AML-193 (cell line): ENCODE measurements around the gene MCEE.
A peak's percentile ranks its signal among the peaks of the same experiment; 100 is the strongest.
"Not testable (repeated sequence)": the region's sequence is repeated elsewhere in the genome, so short reads cannot be mapped to it uniquely, and the experiment has no call there.

ENCODE experiments used
- DNase-seq, 2 experiments: peaks; one replicate each; lab custom pipeline; 2025; lab: John Stamatoyannopoulos, UW

Gene MCEE

DNA sequence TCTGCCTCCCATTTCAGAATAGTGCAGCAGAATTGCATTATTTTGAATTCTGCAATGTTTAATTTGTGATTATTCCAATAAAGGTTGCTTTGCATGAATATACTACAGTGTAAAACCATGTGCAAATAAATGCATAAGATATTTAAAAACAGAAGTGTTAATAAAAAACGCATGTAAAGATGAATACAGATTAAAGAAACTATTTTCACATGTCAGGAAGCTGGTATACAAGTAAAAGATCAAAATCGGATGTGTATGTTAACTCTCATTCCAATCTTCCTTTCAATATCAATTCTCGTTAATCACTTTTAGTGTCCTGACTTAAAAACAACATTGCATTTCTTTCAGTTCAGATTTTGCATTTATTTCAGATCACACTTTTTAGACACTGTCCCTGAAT is 3.1 kb downstream of the MCEE start:
- DNase-seq, result no peak

DNA sequence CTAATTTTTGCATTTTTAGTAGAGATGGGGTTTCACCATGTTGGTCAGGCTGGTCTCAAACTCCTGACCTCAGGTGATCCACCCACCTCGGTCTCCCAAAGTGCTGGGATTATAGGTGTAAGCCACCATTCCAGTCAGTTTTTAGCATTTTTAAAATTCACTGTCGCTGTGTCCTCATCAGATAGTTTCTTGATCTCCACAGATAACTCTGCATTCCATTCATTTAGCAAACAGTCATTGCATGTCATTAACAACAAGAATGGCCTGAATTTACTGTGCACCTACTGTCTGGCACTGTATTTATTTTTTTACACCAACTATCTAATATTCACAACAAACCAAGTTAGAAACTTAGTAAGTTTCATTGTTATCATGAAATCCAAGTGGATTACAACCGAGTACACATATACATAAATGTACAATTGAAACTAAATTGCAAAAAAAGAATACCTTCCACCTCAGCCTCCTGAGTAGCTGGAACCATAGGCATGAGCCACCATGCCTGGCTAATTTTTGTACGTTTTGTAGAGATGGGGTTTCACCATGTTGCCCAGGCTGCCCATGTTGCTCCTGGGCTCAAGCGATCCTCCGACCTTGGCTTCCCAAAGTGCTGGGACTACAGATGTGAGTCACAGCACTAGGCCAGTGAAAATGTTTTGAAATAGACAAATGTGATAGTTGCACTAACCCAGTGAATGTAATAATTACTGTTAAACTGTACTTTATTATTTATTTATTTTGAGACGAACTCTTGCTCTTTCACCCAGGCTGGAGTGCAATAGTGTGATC is 4.3 kb downstream of the MCEE start:
- DNase-seq, result no peak

DNA sequence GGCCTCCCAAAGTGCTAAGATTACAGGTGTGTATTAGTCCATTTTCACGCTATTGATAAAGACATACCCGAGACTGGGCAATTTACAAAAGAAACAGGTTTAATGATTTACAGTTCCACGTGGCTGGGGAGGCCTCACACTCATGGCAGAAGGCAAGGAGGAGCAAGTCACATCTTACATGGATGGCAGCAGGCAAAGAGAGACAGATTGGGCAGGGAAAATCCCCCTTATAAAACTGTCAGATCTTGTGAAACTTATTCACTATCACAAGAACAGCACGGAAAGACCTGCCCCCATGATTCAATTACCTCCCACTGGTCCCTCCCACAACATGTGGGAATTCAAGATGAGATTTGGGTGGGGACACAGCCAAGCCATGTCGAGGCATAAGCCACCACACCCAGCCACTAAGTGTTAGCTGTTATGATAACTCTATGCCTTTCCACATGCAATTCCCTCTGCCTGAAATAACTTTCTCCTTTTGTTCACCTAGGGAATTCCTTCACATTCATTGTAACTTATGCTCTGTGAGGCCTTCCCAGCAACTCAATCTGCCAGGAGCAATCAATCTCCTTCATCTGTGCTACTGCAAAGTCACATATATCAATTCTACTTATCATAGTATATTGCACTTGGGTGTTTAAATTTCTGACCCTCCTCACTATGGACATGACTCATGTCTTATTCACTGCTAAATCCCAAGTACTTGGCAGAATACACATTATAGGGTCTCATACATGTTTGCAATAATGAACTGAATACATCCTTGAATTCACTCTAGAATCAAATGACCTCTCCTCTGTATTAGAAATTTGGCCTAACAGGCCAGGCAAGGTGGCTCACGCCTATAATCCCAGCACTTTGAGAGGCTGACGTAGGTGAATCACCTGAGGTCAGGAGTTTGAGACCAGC is 7.4 kb downstream of the MCEE start:
- no peak for DNase-seq

DNA sequence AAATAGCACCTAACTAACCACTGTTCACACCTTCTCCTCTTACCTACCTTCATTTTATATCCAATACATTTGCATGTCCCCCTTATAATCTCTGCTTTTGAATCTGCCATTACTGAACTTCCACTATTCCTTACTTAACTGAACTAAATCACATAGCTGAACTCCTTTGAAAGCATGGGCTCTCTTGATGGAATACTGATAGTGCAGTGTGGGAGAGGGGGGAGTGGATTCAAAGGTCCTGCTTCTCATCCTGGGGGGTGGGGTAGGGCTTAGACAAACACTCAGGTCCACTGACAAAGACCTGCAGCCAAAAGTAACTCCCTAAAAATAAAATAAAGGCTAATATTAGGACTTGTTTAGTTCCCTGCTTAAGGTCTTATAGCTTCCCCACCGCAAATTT is 8.6 kb downstream of the MCEE start:
- no peak for DNase-seq

DNA sequence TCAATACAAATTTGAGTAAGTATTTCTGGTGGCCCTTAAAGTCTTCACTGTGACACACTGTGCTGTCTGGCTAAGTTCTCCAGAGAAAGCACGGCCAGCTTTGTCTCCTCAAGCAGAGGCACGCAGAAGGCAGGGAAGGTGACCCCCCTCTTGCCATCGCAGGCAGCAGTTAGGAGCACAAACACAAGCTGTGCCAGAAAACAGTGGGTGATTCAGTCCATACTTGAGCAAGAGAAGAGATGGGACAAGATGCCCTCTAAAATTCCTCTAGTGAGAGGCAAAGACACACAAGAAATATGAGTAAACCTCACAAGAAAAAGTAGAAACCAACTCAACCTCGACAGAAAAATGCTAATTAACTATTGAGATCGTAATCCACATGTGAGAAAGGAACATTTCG is 9.8 kb downstream of the MCEE start:
- no peak for DNase-seq

DNA sequence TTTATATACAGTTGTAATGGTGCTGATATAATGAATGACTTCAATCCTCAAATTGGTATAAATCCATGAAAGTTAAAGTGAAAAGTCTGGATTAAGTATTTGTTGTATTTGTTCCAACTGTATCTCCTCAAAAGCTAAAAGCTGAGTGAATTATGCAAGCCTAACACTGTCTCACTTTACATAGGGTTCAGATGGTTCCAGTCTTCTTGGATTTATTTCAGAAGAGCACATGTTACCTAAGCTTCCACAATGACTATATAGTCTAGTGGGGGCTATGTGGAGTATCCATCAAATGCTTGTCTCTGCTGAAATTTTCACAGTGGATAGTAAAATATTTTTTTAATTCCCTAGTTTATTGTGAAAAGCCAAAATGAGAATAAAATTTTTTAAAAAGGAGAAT is 13.0 kb downstream of the MCEE start:
- DNase-seq, result no peak

DNA sequence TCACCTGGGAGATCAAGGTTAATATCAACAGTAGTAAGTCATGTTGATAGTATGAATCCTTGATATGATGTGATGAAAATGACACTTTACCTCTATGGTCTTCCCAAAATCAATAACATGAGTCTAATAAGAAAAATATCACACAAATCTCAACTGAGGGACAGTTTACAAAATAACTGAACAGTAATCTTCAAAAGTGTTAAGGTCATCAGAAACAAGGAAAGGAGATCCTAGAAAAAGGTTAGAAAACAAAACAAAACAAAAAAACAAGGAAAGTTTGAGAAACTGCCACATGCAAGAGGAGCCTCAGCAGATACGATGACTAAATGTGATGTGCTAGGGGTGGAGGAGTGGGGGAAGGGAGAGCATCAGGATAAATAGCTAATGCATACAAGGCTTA is 16.2 kb downstream of the MCEE start:
- no peak for DNase-seq

DNA sequence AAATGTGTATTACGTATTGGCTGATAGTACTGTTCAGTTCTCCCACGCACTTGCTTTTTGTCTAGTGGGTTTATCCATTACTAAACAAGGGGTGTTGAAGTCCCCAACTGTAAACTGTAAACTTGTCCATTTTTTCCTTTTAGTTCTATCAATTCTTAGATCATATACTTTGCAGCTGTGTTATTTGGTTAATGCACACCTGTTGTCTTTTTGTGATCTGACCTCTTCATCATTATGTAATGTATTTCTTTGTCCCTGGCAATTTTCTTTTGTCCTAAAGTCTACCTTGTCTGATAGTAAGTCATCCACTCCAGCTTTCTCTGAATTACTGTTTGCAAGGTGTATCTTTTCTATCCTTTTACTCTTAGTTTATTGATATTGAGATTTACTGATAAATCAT is 21.9 kb downstream of the MCEE start:
- no peak for DNase-seq

DNA sequence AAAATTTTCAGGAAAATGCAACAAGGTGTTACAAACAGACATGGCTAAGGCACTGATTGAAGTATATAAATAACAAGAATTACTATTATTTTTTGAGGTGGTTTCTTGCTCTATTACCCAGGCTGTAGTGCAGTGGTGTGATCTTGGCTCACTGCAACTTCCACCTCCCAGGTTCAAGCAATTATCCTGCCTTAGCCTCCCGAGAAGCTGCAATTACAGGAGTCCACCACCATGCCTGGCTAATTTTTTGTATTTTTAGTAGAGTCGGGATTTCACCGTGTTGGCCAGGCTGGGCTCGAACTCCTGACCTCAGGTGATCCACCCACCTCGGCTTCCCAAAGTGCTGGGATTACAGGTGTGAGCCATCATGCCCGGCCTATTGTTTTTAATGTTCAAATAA is 23.6 kb downstream of the MCEE start:
- DNase-seq, result not testable (repeated sequence)

DNA sequence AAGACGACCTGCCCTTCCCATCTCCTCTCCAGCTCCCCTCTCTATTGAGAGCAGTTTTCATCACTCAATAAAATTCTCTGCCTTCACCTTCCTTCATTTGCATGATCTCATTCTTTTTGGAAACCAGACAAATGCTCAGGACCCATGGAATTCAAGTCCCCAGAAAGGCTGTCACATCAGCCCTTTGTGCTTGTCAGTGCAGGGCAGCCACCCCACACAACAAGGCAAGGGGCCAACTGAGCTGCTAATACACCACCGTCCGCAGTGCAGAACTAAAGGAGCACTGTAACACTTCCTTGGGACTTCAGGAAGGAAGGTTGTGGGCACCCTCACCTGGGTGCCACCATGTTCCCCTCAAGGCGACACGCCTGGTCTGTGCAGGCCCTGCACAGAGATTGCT is 26.2 kb downstream of the MCEE start:
- no peak for DNase-seq

DNA sequence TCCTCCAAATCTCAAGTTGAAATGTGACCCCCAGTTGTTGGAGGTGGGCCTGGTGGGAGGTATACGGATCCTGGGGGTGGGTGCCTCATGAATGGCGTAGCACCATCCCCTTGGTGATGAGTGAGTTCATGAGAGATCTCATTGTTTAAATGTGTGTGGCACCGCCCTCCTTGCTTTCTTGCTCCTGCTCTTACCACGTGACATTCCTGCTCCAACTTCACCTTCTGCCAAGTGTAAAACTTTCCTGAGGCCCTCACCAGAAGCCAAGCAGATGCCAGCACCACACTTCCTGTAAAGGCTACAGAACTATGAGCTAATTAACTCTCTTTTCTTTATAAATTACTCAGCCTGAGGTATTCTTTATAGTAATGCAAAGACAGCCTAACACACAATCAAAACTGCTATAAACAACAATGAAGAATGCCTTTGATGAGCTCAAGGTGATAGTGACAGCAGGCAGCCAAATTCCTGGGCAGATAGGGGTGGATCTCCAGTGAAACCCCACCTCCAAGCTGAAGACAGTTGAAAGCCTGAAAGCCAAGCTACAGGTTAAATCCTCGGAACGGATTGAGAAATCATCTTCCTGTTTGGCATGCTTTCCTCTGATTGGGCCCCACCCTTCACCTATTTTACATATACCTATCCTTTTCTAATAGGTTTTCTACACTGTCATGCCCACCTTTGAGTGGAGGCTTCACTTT is 26.9 kb downstream of the MCEE start:
- DNase-seq, result no peak

DNA sequence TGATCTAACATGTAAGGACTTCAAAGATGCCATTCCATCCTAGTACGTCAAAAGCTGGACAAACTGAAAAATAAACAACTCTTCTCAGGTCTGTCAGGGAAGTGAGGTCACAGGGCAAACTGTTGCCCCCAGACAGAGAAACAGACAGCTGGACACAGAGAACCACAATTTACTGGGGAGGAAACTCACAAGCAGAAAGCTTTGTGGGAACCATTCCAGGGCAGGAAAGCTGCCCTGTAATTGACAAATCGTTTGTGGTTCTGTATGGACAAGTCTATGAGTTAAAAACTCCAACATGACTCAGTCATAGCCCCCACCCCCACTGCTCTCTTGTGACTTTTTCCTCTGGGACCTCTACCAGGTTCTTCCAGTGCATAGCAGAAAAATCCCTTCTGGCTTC is 28.4 kb downstream of the MCEE start:
- no peak for DNase-seq

DNA sequence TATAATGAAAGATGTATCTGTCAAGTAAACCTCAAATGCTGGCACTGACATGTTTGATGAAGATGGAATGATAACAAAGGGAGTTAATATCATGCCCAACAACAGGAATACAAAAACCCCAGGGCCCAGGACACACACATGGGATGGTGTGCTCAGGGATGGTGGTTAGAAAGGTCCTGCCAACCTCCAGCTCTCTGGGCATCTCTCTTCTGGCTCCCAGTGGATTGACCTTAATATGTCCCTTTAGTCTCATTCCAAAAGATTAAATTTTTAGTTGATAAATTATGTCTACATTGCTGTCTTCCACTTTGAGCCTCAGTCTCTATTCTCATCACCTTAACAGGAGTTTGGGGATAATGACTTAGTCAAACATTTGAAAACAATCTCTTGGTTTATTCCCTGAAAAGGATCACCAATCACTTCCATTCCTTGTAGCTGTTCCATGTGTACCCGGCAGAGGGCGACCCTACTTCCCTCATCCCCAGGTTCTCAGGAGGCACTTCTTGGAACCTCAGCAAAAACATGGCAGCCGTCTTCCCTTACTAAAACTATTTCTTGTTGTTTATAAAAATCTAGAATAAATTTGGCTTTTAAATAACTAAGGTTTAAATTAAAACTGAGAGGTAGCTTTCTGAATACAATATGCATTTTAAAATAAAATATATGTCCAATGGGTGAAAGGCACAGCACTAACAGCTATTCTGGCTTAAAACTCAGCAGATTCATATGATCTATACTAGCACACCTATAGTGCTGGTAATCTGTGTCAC is 29.6 kb downstream of the MCEE start:
- peak; percentile 52 to 56 for DNase-seq

DNA sequence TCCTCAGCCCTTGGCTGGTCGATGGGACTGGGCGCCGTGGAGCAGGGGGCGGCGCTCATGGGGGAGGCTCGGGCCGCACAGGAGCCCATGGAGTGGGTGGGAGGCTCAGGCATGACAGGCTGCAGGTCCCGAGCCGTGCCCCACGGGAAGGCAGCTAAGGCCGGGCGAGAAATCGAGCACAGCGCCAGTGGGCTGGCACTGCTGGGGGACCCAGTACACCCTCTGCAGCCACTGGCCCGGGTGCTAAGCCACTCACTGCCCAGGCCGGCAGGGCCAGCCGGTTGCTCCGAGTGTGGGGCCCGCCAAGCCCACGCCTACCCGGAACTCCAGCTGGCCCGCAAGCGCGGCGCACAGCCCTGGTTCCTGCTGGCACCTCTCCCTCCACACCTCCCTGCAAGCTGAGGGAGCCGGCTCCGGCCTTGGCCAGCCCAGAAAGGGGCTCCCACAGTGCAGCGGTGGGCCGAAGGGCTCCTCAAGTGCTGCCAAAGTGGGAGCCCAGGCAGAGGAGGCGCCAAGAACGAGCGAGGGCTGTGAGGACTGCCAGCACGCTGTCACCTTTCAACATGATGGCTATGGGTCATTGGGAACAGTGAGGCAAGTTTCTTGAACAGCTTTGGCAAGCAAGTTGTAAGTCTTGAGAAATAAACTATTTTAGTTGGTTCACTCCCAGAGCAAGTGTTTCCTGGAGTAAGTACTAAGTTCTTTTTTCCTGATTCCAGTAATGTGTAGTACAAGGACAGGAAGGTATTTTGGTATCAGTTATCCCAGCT is 37.4 kb downstream of the MCEE start:
- not testable (repeated sequence) for DNase-seq

DNA sequence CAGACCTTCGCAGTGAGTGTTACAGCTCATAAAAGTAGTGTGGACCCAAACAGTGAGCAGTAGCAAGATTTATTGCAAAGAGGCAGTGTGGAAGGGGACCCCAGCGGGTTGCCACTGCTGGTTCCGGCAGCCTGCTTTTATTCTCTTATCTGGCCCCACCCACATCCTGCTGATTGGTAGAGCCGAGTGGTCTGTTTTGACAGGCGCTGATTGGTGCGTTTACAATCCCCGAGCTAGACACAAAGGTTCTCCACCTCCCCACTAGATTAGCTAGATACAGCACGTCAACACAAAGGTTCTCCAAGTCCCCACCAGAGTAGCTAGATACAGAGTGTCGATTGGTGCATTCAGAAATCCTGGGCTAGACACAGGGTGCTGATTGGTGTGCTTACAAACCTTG is 38.2 kb downstream of the MCEE start:
- DNase-seq, result not testable (repeated sequence)

DNA sequence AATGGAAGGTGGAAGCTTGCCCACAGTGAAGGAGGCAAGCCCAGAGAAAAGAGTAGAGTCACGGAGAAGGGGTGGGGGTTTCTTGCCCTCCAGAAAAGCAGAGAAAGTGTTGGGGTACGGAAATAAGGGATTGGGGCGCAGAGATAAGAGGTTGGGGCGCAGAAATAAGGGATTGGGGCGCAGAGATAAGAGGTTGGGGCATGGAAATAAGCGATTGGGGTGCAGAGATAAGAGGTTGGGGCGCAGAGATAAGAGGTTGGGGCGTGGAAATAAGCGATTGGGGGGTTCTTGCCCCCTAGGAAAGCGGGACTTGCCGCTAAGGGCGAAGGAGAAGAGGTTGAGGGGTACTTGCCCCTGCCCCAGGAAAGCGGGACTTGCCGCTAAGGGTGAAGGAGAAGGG is 40.6 kb downstream of the MCEE start:
- not testable (repeated sequence) for DNase-seq

DNA sequence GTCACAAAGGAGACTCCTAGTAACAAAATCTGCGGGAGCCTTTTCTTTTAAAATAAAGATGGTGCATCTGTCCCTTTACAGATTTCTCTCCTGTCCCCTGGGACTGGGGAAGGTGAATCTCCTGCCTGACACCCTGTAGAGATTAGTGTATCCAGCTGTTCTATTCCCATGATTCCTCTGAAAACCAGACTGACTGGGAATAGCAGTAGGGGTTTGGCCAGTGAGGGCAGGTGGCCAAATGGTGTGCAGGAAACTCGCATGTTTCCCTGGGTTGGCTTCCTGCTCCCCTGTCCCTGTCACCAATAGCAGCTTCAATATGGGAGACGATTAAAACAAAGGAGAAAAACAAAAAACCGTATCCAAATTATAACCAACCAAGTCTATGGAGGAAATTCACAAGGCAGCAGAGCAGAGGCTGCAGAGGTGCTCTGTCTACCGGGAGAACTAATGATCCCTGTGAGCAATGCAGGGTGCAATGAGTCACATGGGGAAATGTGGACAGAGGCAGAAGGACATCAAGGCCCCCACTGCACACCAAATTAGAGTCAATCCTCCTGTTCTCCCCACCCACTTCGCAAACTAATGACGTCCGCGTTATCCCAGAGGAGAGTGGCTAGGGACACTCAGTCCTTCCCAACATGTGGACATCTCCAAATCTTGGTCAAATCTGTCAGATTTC is 44.6 kb downstream of the MCEE start:
- not testable (repeated sequence) for DNase-seq

DNA sequence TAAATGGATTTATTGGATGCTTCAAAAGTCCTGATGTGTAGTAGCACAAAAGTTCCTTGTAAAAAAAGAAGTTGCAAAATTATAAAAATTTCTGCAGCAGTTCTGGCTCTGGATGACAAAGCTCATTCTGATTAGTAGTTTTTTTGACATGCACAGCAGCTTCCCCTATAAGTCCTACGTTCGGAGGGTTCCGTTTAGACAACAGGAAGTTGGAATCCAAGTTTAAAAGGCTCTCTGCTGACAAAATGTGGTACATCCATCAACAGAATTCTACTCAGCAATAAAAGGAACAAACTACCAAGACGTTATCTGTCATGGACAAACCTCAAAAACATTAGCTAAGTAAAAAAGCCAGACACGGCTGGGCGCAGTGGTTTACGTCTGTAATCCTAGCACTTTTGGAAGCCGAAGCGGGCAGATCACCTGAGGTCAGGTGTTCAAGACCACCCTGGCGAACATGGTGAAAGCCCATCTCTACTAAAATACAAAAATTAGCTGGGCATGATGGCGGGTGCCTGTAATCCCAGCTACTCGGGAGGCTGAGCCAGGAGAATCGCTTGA is 46.2 kb downstream of the MCEE start:
- DNase-seq, result not testable (repeated sequence)

DNA sequence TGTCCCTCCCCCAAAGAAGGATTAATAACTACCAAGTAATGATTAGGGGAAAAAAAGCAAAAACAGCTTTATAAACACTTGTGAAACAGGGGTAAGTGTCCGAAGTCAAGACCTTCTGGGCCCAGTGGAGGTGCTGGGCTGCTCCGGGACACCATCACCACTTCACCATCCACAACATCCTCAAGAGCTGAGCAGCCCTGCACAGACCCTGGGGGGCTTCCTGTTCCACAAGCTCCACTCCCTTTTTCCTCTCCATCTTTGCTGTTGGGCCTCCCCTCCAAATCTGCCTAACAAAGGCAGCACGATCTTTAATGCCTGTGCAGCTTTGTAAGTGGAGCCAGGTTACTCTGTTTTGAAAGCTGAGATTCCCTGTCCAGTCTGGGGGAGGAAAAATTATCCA is 46.7 kb downstream of the MCEE start:
- not testable (repeated sequence) for DNase-seq
